C4-2B (cell line): ENCODE measurements around the gene ZNF229.
"Not testable (repeated sequence)": the region's sequence is repeated elsewhere in the genome, so short reads cannot be mapped to it uniquely, and the experiment has no call there.

Experiments used
- ZFX ChIP-seq: fragments of 450-650 bp; IDR thresholded peaks from 2 replicates; pipeline ENCODE4 v1.6.1; 2017
- TF ChIP-seq, protein P1 (sequence below): fragments of 450-650 bp; conservative IDR thresholded peaks from 2 replicates; pipeline ENCODE4 v1.5.1; 2017; ENCODE audit warnings: mild to moderate bottlenecking

DNA sequence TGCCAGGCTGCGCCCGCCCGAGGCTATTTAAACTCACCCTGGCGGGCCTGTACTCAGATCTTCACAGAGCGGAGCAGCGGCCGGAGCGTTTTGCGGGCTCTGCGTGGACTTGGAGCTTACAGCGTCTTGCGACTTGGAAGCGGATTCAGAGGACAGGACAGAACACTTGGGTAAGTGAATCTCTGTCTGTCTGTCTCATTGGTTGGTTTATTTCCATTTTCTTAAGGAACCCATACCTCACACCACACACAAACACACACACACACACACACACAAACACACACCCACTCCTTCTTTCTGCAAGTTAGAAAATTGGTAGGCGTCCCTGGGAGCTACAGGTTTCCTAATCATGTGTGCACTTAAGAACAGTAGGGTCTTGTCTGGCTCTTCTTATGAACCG is 32.7 kb downstream of the ZNF229 start:
- not testable (repeated sequence) for TF ChIP-seq ZFX
- TF ChIP-seq, protein P1, sequence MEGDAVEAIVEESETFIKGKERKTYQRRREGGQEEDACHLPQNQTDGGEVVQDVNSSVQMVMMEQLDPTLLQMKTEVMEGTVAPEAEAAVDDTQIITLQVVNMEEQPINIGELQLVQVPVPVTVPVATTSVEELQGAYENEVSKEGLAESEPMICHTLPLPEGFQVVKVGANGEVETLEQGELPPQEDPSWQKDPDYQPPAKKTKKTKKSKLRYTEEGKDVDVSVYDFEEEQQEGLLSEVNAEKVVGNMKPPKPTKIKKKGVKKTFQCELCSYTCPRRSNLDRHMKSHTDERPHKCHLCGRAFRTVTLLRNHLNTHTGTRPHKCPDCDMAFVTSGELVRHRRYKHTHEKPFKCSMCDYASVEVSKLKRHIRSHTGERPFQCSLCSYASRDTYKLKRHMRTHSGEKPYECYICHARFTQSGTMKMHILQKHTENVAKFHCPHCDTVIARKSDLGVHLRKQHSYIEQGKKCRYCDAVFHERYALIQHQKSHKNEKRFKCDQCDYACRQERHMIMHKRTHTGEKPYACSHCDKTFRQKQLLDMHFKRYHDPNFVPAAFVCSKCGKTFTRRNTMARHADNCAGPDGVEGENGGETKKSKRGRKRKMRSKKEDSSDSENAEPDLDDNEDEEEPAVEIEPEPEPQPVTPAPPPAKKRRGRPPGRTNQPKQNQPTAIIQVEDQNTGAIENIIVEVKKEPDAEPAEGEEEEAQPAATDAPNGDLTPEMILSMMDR = not testable (repeated sequence)
